ENCODE results near the gene LPP. TPM values are rescaled to one million over a fixed set of nuclear protein-coding genes. Genes with fewer than 3 reads are reported as not detected.
A peak's percentile ranks its signal among the peaks of the same experiment; 100 is the strongest.

Gene LPP
- total RNA-seq, 1 experiment from 2014 or later = 20.4 TPM

DNA sequence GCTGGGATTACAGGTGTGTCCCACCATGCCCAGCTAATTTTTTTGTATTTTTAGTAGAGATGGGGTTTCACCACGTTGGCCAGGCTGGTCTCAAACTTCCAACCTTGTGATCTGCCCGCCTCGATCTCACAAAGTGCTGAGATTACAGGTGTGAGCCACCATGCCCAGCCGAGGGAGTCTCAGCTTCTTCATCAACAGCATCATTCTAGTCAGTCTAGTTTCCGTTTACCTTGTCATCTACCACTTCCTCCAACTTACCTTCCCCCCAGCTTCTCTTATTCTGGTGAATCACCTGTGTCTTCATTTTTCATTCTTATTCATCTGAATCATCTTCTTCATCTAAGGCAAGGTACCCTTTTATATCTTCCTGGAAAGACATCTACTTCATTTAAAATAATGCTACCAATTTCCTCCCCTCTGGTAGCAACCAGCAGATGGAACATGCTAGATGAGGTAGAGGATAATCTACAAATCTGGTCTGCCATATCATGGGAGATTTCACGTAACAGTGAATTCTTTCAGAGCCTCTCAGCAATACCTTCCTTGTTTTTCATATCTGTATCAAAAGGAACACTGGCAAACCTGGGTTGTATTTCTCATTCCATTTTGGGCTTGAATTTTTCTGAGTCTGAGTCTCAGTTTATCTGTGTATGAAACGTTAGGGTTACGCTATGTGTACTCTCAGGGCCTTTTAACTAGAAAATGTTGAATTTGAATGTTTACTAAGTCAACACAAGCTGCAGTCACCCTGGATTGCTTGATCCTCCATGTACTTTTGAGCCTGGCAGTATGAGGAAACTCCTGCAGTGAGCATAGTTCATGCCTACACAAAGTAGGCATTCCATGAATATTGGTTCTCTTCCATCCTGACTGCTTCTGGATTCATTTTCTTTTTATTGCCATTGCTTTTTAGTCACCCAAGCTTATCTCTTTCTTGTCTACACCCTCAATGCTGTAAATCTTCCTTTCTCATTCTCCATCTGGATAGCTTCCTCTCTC is 16.8 kb downstream of the LPP start:
- TF ChIP-seq EZH2 (IDR thresholded peaks at IDR 0.05; ENCODE audit: low read length, unreplicated experiment) = no peak
- no peak for TF ChIP-seq EZH2phosphoT487 (IDR thresholded peaks at IDR 0.05; ENCODE audit: borderline replicate concordance, low read length)
- TF ChIP-seq, protein P1, sequence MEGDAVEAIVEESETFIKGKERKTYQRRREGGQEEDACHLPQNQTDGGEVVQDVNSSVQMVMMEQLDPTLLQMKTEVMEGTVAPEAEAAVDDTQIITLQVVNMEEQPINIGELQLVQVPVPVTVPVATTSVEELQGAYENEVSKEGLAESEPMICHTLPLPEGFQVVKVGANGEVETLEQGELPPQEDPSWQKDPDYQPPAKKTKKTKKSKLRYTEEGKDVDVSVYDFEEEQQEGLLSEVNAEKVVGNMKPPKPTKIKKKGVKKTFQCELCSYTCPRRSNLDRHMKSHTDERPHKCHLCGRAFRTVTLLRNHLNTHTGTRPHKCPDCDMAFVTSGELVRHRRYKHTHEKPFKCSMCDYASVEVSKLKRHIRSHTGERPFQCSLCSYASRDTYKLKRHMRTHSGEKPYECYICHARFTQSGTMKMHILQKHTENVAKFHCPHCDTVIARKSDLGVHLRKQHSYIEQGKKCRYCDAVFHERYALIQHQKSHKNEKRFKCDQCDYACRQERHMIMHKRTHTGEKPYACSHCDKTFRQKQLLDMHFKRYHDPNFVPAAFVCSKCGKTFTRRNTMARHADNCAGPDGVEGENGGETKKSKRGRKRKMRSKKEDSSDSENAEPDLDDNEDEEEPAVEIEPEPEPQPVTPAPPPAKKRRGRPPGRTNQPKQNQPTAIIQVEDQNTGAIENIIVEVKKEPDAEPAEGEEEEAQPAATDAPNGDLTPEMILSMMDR (conservative IDR thresholded peaks at IDR 0.05; ENCODE audit: low read depth, low read length) = no peak
- no peaks in the 10 kb centered on the region; the same call in 1 of the 2 replicates for H3K36me3 ChIP-seq (ENCODE audit: low read depth, low read length)
- no TSS peak for BruUV-seq (replicated peaks)
- H3F3A ChIP-seq (ENCODE audit: low read length, unreplicated experiment) = no peaks in the 10 kb centered on the region
- intact Hi-C loops (cut with micrococcal nuclease) = no loop called here
- no peaks in the 10 kb centered on the region for H3K9me2 ChIP-seq (replicated peaks; ENCODE audit: low read length)
- DNase-seq (peak; percentile 77), ATAC-seq (peak; percentile 74)
- peak overlapping the region; percentile 25 for H3K4me2 ChIP-seq (ENCODE audit: low read length)
- no peak overlapping the region for H2AFZ ChIP-seq (ENCODE audit: low read length)
- H3K9me3 ChIP-seq (ENCODE audit: low read length) = no peaks in the 10 kb centered on the region
- no peak overlapping the region for H3K9ac ChIP-seq (ENCODE audit: low read length)
- H3K27me3 ChIP-seq (ENCODE audit: low read length) = no peaks in the 10 kb centered on the region
- POLR2A ChIA-PET (ENCODE audit: unreplicated experiment) = no interaction called here
- H3K27ac ChIP-seq (ENCODE audit: low read length) = peak overlapping the region; percentile 26
- H4K20me1 ChIP-seq (ENCODE audit: low read length) = no peaks in the 10 kb centered on the region
- H3K4me3 ChIP-seq (ENCODE audit: low read length) = no peak overlapping the region
- CTCF ChIA-PET = interaction anchor here (0.5 to 1.2 kb wide), 2 partner anchors 18 to 168 kb away, joined by 3 to 4 read pairs; no protein-coding TSS in a partner anchor
- H3K79me2 ChIP-seq (ENCODE audit: low read length) = peaks cover 88% of the 10 kb centered on the region
- H3K4me1 ChIP-seq (ENCODE audit: insufficient read depth, low read length) = peaks cover 24% of the 10 kb centered on the region

DNA sequence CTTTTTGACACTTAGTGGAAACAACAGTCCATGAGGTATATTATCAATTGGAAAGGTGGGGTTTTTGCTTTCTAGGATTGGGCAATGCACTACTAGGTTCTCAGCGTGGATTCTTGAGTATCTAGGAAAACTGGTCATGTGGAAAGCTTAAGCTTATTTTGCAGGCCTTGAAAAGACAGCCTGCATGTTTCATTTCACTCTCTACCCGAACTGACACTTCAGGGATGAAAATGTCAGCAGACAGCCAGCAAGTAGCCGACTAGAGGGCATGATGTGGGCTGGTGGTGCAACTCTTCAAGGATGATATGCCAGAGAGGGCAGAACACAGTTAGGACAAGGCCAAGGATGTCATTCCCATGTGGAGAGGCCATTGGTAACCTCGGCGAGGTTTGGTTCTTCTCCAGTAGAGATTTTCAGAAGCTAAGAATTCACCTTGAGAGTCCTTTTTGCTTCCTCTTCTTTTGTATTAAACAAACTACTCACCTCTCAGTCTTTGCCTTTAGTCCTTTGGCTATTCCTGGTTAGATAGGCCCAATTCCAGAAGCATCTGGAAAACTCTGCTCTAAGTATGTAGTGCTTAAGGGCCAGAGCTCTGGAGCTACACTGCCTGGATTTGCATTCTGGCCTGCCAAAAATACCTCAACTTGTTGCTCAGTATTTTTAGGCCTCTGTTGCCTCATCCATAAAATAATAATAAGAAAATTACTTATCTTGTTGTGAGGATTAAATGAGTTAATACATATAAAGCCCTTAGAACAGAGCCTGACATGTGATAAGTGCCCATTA is 17.9 kb downstream of the LPP start:
- no peaks in the 10 kb centered on the region; the same call in 1 of the 2 replicates for H3K36me3 ChIP-seq (ENCODE audit: low read depth, low read length)
- H2AFZ ChIP-seq (ENCODE audit: low read length) = no peak overlapping the region
- H3K9me2 ChIP-seq (replicated peaks; ENCODE audit: low read length) = no peaks in the 10 kb centered on the region
- no peak overlapping the region for H3K4me2 ChIP-seq (ENCODE audit: low read length)
- no peak for DNase-seq
- ChIA-PET CTCF (no interaction called here), POLR2A (ENCODE audit: unreplicated experiment) (no interaction called here)
- TF ChIP-seq, protein P1 (conservative IDR thresholded peaks at IDR 0.05; ENCODE audit: low read depth, low read length) = no peak
- TF ChIP-seq EZH2phosphoT487 (IDR thresholded peaks at IDR 0.05; ENCODE audit: borderline replicate concordance, low read length) = no peak
- no peak for TF ChIP-seq EZH2 (IDR thresholded peaks at IDR 0.05; ENCODE audit: low read length, unreplicated experiment)
- peaks cover 83% of the 10 kb centered on the region for H3K79me2 ChIP-seq (ENCODE audit: low read length)
- peaks cover 33% of the 10 kb centered on the region for H3K4me1 ChIP-seq (ENCODE audit: insufficient read depth, low read length)
- no peak overlapping the region for H3K9ac ChIP-seq (ENCODE audit: low read length)
- no peak overlapping the region for H3K4me3 ChIP-seq (ENCODE audit: low read length)
- intact Hi-C loops (cut with micrococcal nuclease) = no loop called here
- no peaks in the 10 kb centered on the region for H3K9me3 ChIP-seq (ENCODE audit: low read length)
- H3F3A ChIP-seq (ENCODE audit: low read length, unreplicated experiment) = no peaks in the 10 kb centered on the region
- H3K27ac ChIP-seq (ENCODE audit: low read length) = no peak overlapping the region
- H4K20me1 ChIP-seq (ENCODE audit: low read length) = peaks cover 3% of the 10 kb centered on the region; the same call in 1 of the 2 replicates
- ATAC-seq = no peak
- no TSS peak for BruUV-seq (replicated peaks)
- H3K27me3 ChIP-seq (ENCODE audit: low read length) = no peaks in the 10 kb centered on the region

All from PC-3 (cell line).